Smooth muscle cell (in vitro differentiated cells): ENCODE measurements around the gene RNF141. TPM values are rescaled to one million over a fixed set of nuclear protein-coding genes. Genes with fewer than 3 reads are reported as not detected.

ENCODE experiments used
- DNase-seq: peaks from one replicate; lab custom pipeline; 2025; ENCODE audit not compliant: unreplicated experiment; lab: John Stamatoyannopoulos, UW
- H2AFZ ChIP-seq: fragments of 200-600 bp; sonication (generic); 2 replicates; pipeline ENCODE4 v1.6.0; 2016; ENCODE audit warnings: antibody characterized with exemption, low read depth, mild to moderate bottlenecking
- H3F3A ChIP-seq: fragments of 200-600 bp; sonication (generic); 2 replicates; pipeline ENCODE4 v1.6.0; 2017; ENCODE audit warnings: antibody characterized with exemption, low read depth
- H3K27ac ChIP-seq: fragments of 200-600 bp; sonication (generic); 2 replicates; pipeline ENCODE4 v1.5.1; 2016; ENCODE audit warnings: low read depth, mild to moderate bottlenecking
- H3K27me3 ChIP-seq: fragments of 200-600 bp; sonication (generic); 2 replicates; pipeline ENCODE4 v1.6.1; 2016; ENCODE audit warnings: low read depth, mild to moderate bottlenecking
- H3K36me3 ChIP-seq: fragments of 200-600 bp; sonication (generic); 2 replicates; pipeline ENCODE4 v1.5.1; 2016; ENCODE audit warnings: low read depth
- H3K4me1 ChIP-seq: fragments of 200-600 bp; sonication (generic); 2 replicates; pipeline ENCODE4 v1.5.1; 2016; ENCODE audit warnings: low read depth
- H3K4me2 ChIP-seq: fragments of 200-600 bp; sonication (generic); 2 replicates; pipeline ENCODE4 v1.6.0; 2016; ENCODE audit warnings: mild to moderate bottlenecking
- H3K4me3 ChIP-seq: fragments of 200-600 bp; sonication (generic); 2 replicates; pipeline ENCODE4 v1.5.1; 2016; ENCODE audit warnings: mild to moderate bottlenecking
- H3K79me2 ChIP-seq: fragments of 200-600 bp; sonication (generic); 2 replicates; pipeline ENCODE4 v1.6.0; 2016; ENCODE audit warnings: low read depth, mild to moderate bottlenecking
- H3K9ac ChIP-seq: fragments of 200-600 bp; sonication (generic); 2 replicates; pipeline ENCODE4 v1.6.0; 2016; ENCODE audit warnings: low read depth
- H3K9me3 ChIP-seq: fragments of 200-600 bp; sonication (generic); replicated peaks from 2 replicates; pipeline ENCODE4 v1.5.1; 2016; ENCODE audit warnings: low read depth
- H4K20me1 ChIP-seq: fragments of 200-600 bp; sonication (generic); 2 replicates; pipeline ENCODE4 v1.6.0; 2016; ENCODE audit warnings: low read depth
- CTCF ChIP-seq: fragments of 200-600 bp; sonication (generic); IDR thresholded peaks from 2 replicates; pipeline ENCODE4 v1.5.1; 2017; ENCODE audit warnings: borderline replicate concordance, mild to moderate bottlenecking, antibody characterized with exemption; ENCODE audit not compliant: insufficient read depth, poor library complexity, severe bottlenecking
- WGBS: methylation state at CpG from one replicate; pipeline ENCODE4 v1.1.7; 2016; ENCODE audit warnings: low lambda C conversion rate; 5-methylcytosine and 5-hydroxymethylcytosine counted together
- polyA plus RNA-seq: library from polyadenylated mRNA; unstranded; fragments of >200 nt; fragmentation: Nextera tagmentation; extraction: Ambion mirVana; gene quantifications from 2 replicates; pipeline ENCODE4 v1.2.1, GENCODE V29; 2016
- total RNA-seq: library from RNA; depleted of rRNA; stranded (reverse); fragments of >200 nt; gene quantifications from 2 replicates; pipeline ENCODE4 v1.2.3, GENCODE V29; 2014

Gene RNF141
- total and polyA plus RNA-seq, 2 experiments from 2014 or later = 16.2 to 24.4 TPM

DNA sequence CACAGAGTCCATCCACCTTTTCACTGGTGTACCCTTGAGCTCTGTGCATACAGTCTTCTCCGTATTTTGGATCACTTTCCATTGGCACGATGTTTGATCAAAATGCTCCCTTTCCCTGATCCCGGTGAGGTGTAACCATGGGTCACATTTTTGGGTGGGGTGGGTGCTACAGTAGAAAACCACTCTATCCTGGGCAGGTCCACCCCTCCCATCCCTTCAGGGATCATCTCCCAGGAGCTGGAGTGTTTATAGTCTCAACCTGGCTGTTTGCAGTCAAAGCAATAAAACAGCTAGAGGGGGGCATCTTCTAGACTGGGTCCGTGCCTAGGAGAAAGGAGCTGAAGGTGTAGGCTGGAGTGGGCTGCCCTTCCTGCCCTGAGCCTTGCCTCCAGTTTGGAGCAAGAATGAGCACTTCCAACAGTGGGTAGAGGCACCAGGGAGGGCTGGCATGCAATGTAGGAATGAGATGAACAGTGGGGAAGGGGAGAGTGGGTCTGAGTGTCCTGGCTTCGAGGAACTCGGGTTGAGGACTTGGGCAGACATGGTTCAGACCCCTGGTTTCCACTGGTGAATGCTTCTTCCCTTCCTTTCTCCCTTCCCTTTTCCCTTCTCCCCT, 38.8 kb downstream of the RNF141 start:
- no peak overlapping the region for H2AFZ ChIP-seq
- H3K79me2 ChIP-seq = no peaks in the 10 kb centered on the region
- no peak overlapping the region for H3K4me3 ChIP-seq
- H4K20me1 ChIP-seq = no peaks in the 10 kb centered on the region
- H3K4me1 ChIP-seq = no peaks in the 10 kb centered on the region
- TF ChIP-seq CTCF = no peak
- H3K27me3 ChIP-seq = no peaks in the 10 kb centered on the region
- no peaks in the 10 kb centered on the region for H3K9me3 ChIP-seq
- WGBS = 90% methylated on average over 6 of the region's 6 CpGs
- H3K4me2 ChIP-seq = no peak overlapping the region
- no peak overlapping the region for H3K9ac ChIP-seq
- no peak for DNase-seq
- H3F3A ChIP-seq = no peaks in the 10 kb centered on the region
- H3K36me3 ChIP-seq = no peaks in the 10 kb centered on the region
- H3K27ac ChIP-seq = no peak overlapping the region

DNA sequence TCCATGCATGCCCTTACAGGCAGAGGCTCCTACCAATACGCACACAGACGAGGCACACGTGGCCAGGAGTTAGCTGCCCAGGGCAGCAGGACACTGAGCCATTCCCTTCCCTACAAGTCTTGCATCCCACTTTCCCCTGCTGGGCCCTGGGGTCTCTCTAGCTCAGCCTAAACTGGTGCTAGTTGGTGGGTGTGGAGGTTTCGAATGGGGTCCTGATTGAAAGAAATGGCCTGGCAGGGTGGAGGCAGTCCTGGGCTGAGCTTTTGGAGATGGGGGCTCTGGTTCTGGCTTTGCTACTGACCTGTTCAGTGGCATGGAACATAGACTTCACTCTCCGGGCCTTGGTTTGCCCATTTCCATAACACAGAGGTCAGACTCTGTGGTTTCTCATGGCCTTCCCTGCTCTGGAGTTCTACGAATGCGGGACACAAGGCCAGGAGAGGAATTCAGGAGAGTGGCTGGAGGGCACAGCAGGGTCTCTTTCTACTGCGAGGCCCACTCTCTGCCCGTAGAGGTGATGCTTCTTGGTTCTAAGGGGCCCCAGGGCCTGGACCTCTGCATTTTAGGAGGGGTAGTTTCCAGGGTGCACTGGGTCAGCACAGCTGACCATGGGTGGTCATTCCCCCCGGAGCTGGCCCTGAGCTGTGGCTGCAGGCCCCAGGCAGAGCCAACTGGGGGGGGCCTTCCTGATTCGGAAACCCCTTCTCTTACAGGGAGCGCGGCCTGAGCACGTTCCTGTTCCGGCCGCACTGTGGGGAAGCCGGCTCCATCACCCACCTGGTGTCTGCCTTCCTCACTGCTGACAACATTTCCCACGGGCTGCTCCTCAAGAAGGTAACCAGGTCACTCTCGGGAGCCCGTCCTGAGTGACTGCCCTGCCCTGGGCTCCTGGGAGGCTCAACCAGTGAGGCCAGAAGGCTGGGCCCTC, 40.0 kb downstream of the RNF141 start:
- Histone ChIP-seq H3K9me3 (no peaks in the 10 kb centered on the region), H3K27me3 (no peaks in the 10 kb centered on the region), H3K79me2 (no peaks in the 10 kb centered on the region), H3K4me3 (no peak overlapping the region), H3K27ac (no peak overlapping the region), H3F3A (no peaks in the 10 kb centered on the region), H3K4me2 (no peak overlapping the region), H3K4me1 (no peaks in the 10 kb centered on the region), H4K20me1 (no peaks in the 10 kb centered on the region), H3K9ac (no peak overlapping the region), H3K36me3 (no peaks in the 10 kb centered on the region), H2AFZ (no peak overlapping the region)
- TF ChIP-seq CTCF = no peak
- DNase-seq = no peak
- whole genome bisulfite sequencing = 94% methylated on average over 20 of the region's 20 CpGs

GRCh38 chr11:10499874-10500601, 40.9 kb downstream of the RNF141 start:
- Histone ChIP-seq H3K79me2 (no peaks in the 10 kb centered on the region), H3K36me3 (no peaks in the 10 kb centered on the region), H3K4me1 (no peaks in the 10 kb centered on the region), H3K9ac (no peak overlapping the region), H3K27me3 (no peaks in the 10 kb centered on the region), H3K4me2 (no peak overlapping the region), H3K4me3 (no peak overlapping the region), H2AFZ (no peak overlapping the region), H3F3A (no peaks in the 10 kb centered on the region), H4K20me1 (no peaks in the 10 kb centered on the region), H3K27ac (no peak overlapping the region), H3K9me3 (no peaks in the 10 kb centered on the region)
- TF ChIP-seq CTCF = no peak
- DNase-seq = no peak
- 93% methylated on average over 15 of the region's 15 CpGs for WGBS
